KOPT-K1 (cell line): Measurements from ENCODE around the gene TBC1D22A.

Experiments
- H3K27ac ChIP-seq: fragments of 200-600 bp; sonication (generic); 2 replicates; pipeline ENCODE4 v1.5.1; 2016; ENCODE audit warnings: antibody characterized with exemption, mild to moderate bottlenecking, low read depth, low read length; ENCODE audit not compliant: poor library complexity, severe bottlenecking
- H3K36me3 ChIP-seq: fragments of 200-600 bp; sonication (generic); 2 replicates; pipeline ENCODE4 v1.5.1; 2017; ENCODE audit warnings: antibody characterized with exemption, mild to moderate bottlenecking, low read length, moderate library complexity; ENCODE audit not compliant: insufficient read depth
- H3K9me3 ChIP-seq: fragments of 200-600 bp; sonication (generic); 2 replicates; pipeline ENCODE4 v1.5.1; 2017; ENCODE audit warnings: antibody characterized with exemption, low read length, mild to moderate bottlenecking; ENCODE audit not compliant: insufficient read depth, poor library complexity, severe bottlenecking

Gene TBC1D22A

DNA sequence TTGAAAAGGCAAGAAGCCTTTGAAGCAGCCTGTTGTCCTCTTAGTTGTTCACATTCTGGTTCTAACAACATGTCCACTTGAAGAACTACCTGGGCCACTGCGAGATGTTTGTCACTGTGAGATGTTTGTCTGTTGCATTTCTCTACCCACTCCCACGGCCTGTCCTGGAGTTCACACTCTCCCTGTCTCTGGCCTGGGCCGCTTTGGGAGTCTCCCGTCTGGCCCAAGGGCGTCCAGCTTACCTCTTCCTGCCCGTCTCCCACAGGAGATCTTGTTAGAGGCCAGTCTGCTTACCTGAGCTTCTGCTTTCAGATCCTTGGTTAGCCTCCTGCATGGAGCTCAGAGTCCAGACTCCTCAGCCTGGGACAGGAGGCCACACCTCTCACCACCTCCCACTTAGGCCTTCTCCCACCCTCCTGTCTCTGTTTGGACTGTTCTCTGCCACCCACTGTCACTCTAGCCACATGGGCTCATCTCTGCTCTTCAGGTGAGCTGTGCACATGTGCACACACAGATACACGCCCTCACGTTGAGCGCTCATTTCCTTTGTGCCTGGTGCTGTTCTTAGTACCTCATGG, 66.0 kb downstream of the TBC1D22A start:
- no peak overlapping the region for H3K27ac ChIP-seq
- peaks cover 8% of the 10 kb centered on the region for H3K9me3 ChIP-seq
- H3K36me3 ChIP-seq: peaks cover 40% of the 10 kb centered on the region; the same call in 1 of the 2 replicates

DNA sequence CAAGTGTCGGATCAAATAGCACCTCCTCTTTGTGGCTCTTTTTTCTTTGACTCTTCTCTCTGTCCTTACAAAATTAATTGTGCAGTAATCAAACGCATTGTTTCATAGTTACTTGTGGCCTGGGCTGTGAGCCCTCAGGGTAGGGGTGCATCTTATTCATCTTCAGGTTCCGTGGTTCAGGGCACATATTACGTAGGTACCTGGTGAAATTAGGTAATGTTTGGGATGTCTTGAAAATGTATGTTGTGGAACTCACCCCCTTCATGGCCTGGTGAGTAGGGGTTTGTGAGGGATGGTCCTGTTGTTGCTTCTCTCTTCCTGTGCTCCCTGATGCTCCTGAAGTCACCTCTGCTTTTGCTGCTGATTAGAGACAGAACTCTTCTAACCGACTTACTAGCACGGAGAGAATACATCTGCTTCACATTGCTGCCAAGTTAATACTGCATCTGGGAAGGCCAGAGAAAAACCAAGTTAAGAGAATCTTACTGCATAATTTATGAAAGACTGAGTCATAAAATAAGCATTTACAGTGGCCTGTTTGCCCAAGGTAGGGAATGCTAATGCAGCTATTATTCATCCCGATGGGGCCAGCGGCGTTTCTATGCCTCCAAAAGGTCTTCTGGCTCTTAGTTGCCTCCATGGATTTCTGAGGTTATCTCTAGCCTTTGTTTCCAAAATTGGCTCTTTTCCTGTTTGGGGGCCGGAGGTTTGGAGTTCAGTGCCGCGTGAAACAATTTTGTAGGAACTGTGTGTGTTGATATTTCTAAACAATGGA, 66.9 kb downstream of the TBC1D22A start:
- H3K9me3 ChIP-seq: peaks cover 14% of the 10 kb centered on the region
- H3K36me3 ChIP-seq: peaks cover 43% of the 10 kb centered on the region
- H3K27ac ChIP-seq: no peak overlapping the region

DNA sequence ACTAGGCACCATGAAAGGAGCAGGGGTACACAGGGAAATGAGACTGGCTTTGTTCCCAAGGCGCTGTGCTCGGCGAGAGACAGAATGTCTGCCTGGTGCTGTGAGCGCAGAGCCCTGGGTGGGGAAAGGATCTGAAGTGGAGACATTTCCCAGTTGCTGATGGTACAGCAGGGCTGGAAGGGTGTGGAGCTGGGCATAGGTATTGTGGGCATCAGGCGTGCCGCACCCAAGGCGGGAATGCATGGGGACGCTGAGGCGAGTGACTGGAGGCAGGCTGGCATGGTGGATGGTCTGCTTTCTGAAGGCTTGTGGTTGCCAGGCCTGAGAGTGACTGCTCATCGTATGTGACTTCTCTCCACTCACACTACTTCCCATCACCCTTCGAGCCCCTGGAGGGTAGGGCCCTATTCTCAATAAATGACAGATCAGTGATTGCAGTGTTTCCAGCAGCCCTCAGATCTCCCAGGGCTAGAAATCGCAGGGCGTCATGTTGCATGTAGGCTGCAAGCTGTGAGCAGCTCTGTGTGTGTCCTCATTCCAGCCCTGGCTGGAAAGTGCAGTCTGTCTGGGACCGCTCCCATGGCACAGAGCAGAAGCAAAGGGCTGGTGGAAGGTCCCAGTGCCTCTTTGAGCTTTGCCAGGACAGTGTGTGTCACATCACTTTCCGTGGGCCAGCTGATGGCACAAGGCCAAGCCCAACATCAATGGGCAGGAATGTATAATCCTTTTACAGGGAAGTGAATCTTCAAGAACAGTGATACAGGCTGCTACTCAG, 67.7 kb downstream of the TBC1D22A start:
- H3K9me3 ChIP-seq: peaks cover 23% of the 10 kb centered on the region
- H3K36me3 ChIP-seq: peaks cover 51% of the 10 kb centered on the region
- no peak overlapping the region for H3K27ac ChIP-seq

DNA sequence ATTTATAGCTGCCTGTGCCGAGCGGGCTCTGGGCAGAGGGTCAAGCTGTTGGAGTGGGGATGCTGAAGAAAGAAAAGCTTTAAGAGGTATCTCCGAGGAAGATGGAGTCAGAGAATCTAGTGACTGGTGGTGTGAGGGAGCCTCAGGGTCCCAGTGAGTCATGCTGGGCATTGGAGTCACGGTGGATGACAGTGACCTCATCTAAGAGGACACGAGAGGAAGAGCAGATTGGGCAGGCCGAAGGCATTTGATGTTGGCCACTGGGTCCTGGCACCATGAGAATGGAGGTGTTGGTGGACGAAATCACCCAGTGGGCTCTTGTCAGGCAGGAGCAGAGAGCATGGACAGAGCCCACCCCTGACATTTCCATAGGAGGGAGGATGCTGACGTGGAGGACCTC, 68.4 kb downstream of the TBC1D22A start:
- no peak overlapping the region for H3K27ac ChIP-seq
- H3K9me3 ChIP-seq: peaks cover 30% of the 10 kb centered on the region
- peaks cover 57% of the 10 kb centered on the region for H3K36me3 ChIP-seq

DNA sequence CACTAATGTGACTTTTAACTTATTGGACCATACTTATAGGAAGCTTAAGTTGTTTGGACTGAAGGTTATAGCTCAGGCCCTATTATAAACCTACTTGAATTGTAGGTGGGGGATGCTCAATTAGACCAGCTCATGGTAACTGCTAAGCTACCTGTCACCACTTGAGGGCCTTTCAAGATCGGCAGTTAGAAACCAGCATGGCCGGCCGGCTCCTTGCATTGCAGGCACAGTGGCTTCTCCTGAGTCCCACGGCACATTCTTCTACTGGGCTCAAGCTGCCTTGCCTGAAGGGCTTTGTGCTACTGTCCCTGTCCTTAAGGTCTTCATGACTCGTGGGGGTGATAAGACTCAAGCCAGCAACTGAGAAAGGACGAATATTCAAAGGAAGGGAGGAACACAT, 70.8 kb downstream of the TBC1D22A start:
- Histone ChIP-seq H3K36me3 (peaks cover 49% of the 10 kb centered on the region), H3K27ac (no peak overlapping the region), H3K9me3 (peaks cover 37% of the 10 kb centered on the region)

DNA sequence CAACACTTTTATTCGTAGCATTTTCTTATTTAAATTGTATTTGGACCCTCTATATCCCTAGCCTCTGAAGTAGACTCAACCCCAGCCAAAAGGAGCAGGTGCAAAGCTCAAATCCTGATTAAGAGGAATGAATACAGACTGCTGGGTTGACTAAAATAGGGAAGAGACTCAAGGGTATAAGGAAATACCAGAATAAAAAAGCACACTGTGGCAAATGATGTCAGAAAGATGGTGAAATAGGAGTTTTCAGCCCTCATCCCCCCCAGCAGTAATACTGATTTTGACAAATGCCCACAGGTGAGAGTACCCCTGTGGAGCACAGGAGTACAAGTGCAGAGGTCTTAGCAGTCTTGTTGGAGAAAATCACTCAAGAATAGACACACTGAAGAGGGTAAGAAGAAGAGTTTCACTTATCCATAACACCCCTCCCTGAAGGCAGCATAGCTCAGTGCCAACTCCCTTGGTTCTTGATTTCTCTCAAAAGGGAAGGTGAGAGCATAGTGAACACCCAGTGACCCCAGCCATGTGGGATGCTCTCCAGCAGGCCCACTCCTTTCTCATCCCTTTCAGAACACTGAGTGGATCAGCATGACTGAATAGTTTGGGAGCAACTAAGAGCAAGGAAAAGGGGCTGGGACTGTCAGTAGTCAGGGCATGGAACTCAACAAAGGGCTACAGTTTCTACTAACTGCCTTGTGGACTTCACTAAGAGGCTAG, 71.7 kb downstream of the TBC1D22A start:
- Histone ChIP-seq H3K36me3 (peaks cover 39% of the 10 kb centered on the region), H3K9me3 (peaks cover 37% of the 10 kb centered on the region), H3K27ac (no peak overlapping the region)

DNA sequence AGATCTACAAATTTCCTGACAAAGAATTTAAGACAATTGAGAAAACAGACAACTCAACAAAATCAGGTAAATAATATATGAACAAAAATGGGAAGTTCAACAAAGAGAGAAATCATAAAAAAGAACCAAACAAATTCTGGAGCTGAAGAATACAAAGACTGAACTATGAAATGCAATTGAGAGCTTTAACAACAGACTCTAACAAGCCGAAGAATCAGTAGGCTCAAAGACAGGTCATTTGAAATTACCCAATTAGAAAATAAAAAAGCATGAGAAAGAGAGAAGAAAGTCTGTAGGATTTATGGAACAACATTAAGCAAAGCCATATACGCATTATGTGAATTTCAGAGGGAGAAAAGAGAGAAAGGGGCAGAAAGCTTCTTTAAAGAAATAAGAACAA, 72.8 kb downstream of the TBC1D22A start:
- H3K27ac ChIP-seq: no peak overlapping the region
- H3K9me3 ChIP-seq: peaks cover 37% of the 10 kb centered on the region
- peaks cover 31% of the 10 kb centered on the region for H3K36me3 ChIP-seq

DNA sequence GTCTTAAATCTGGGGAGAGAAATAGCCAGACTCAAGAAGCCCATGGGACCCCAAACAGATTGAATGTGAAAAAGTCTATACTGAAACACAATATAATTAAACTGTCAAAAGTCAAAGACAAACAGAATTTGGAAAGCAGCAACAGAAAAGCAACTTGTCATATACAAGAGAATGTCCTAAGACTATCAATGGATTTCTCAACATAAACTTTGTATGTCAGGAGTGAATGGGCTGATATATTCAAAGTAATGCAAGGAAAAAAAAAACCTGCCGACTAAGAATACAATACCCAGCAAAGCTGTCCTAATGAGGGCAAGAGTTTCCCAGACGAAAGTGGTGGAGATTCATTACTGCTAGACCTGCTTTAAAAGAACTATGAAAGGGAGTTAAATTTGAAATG, 73.2 kb downstream of the TBC1D22A start:
- Histone ChIP-seq H3K27ac (no peak overlapping the region), H3K36me3 (peaks cover 31% of the 10 kb centered on the region), H3K9me3 (peaks cover 37% of the 10 kb centered on the region)

DNA sequence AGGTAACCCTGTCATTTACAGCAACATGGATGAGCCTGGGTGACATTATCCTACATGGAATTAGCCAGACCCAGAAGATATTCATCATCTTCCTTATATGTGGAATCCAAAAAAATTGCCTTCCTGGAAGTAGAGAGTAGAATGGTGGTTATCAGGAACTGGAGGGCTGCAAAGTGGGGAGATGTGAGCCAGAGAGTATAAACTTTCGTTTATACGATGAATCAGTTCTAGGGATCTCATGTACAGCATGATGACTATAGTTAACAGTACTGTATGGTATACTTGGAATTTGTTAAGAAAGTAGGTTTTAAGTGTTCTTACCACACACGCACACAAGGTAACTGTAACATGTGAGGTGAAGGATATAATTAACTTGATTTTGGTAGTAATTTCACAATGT, 79.1 kb downstream of the TBC1D22A start:
- no peaks in the 10 kb centered on the region for H3K9me3 ChIP-seq
- H3K36me3 ChIP-seq: no peaks in the 10 kb centered on the region
- H3K27ac ChIP-seq: no peak overlapping the region

DNA sequence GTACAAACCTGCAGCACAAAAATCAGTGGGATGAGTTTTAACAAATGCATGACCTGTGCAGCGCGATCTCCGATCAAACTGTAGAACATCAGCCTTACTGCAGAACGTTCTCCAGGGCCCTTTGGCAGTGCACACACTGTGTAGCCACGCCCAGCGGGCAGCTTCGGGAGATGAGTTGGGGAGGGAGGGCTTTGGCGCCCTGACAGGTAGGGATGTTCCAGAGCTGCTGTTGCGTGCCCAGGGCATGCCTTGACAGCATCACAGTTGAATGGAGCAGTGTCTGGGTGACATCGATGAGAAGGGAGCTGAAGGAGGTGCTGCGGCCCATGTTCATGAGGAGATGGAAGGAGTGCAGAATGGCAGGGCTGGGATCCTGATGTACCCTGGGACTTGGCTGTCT, 80.2 kb downstream of the TBC1D22A start:
- no peaks in the 10 kb centered on the region for H3K9me3 ChIP-seq
- H3K27ac ChIP-seq: no peak overlapping the region
- no peaks in the 10 kb centered on the region; the same call in 1 of the 2 replicates for H3K36me3 ChIP-seq

DNA sequence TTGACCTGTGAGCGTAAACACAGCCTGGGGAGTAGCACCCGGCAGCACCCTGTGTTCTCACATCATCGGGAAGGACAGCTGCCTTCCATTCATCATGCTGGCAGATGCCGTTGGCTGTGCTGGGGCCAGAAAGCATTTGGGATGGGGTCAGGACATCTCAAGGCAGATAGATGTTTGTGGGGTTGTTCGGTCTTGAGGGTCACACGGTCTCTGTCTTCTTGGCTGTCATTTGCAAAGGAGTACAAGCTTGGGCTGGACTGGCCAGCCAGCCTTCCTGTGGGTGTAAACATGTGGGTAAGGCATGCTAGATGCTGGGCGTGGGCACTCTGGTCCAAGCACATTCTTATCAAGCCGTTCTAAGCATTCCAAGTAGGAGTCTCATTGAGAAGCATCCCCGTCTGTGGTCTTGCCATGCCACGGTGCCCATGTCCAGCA, 81.4 kb downstream of the TBC1D22A start:
- no peaks in the 10 kb centered on the region; the same call in 1 of the 2 replicates for H3K36me3 ChIP-seq
- no peak overlapping the region for H3K27ac ChIP-seq
- H3K9me3 ChIP-seq: no peaks in the 10 kb centered on the region

DNA sequence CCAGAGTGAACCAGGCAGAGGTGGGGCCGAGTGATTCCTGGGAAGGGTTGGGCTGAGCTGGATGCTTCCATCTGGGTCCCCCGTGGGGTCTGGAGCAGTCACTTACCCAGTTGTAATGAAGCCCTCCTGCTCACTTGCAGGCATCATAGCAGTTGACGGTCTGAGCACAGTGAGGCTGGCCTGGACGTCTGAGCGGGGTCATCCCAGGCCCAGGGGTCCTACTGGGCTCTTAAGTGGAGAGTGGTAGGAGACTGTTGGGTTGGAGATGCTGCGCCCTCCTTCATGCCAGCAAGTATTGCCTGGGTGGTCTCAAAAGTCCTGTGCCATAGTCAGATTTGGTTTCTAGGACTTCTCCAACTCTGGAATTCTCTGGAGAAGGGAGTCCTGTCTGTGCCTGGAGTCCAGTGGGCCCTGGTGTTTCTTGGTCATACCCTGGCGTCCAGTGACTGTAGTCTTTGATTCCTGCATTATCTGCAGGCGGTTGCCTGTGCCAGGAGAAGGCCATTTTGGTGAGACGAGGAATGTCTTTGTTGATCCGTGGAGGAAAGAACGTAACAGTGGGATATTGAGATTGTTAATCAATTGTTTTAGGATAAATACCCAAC, 82.3 kb downstream of the TBC1D22A start:
- H3K27ac ChIP-seq: no peak overlapping the region
- H3K9me3 ChIP-seq: no peaks in the 10 kb centered on the region
- H3K36me3 ChIP-seq: no peaks in the 10 kb centered on the region; the same call in 1 of the 2 replicates

DNA sequence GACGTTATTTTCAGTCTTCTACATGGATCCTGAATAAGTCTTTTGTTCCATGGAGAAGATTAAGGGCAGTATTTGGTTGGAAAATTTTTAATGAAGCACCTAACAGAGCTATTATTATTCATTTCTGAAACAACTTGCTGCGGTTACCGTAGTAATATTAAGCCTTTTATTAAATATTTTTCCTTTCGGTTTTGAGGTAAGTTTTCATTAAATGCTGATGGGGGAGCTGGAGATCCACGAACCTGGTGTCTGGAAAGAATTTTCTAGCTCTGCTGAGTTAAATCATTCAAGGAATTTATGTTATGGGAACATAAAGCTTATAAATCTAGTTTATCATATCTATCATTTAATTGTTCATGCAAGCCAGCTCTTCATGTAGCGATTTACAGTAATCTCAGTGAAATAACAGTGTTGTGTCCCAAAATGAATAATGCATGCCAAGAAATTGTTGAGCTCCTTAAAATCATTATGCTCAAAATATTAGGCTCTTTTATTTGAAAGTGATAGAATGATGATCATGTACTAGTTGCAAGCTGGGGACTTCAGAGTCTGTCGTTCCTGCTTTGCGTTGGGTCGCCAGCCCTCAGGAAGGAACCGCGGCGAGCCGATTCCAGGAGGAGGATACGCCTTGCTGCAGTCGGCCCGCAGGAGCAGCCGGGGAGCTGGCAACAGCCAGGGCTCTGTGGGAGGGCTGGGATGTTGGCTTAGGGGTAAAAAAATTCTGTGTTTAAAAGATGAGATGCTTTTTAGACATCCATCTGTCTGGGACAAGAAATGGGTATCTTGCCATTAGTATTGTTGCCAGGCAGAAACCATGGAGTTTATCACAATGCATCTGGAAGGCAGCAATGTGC, 83.1 kb downstream of the TBC1D22A start:
- Histone ChIP-seq H3K9me3 (no peaks in the 10 kb centered on the region), H3K36me3 (peaks cover under 1% of the 10 kb centered on the region; the same call in 1 of the 2 replicates), H3K27ac (no peak overlapping the region)
